ENCODE results near the gene USP53.
A peak's percentile ranks its signal among the peaks of the same experiment; 100 is the strongest.
"Not testable (repeated sequence)": the region's sequence is repeated elsewhere in the genome, so short reads cannot be mapped to it uniquely, and the experiment has no call there.

The USP53 gene

DNA sequence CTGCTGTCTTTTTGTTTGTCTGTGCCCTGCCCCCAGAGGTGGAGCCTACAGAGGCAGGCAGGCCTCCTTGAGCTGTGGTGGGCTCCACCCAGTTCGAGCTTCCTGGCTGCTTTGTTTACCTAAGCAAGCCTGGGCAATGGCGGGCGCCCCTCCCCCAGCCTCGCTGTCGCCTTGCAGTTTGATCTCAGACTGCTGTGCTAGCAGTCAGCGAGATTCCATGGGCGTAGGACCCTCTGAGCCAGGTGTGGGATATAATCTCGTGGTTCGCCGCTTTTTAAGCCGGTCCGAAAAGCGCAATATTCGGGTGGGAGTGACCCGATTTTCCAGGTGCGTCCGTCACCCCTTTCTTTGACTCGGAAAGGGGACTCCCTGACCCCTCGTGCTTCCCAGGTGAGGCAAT is 67.0 kb downstream of the USP53 start:
- DNase-seq, result not testable (repeated sequence)

- DNase-seq, result not testable (repeated sequence)
These were observed 67.4 kb downstream of the USP53 start for GRCh38 chr4:119279945-119280344.

- DNase-seq, result no peak
These were observed 68.9 kb downstream of the USP53 start for GRCh38 chr4:119281393-119281792.

DNA sequence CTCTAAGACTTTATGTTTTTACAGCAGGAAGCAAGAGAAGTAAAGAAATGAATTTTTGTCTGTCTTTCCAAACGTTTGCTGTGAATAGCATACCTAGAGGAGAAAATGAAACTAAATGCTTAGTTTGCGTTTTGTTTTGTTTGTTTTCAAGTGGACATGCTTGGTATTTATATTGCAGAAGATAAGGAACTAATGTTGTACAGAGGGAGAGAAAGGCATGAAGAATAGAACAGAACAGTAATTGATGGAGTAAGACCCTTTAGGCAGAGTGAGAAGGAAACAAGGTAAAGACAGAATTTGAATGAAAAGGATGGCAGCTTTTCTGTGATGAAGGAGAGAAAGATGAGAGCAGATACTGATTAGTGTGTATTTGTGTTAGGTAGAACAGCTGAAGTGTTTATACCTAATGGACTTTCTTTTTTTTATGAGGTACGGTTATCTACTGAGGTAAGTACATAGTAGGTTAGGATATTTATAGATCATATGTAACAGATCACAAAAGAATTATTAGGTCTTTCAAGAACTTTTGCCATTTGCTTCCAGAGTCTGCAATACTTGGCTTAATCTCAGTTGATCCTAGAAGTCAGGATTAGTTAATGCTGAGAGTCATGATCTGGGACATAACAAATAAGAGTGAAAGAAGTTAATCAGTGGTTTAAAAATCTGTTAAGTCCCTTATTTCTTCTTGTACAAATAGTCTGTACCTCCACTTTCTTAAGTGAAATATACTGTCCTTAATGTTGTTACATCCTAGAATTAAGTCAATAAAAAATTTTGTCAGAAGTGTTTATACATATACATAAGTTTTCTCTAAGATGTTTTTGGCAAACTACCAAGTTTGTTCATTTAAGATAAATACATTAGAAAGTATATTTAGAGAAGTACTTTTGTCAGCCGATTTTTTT is 72.6 kb downstream of the USP53 start:
- no peak for DNase-seq

GRCh38 chr4:119286377-119287002 is 74.0 kb downstream of the USP53 start:
- DNase-seq, result no peak

- DNase-seq, result no peak
These were observed 76.8 kb downstream of the USP53 start for GRCh38 chr4:119289313-119289712.

DNA sequence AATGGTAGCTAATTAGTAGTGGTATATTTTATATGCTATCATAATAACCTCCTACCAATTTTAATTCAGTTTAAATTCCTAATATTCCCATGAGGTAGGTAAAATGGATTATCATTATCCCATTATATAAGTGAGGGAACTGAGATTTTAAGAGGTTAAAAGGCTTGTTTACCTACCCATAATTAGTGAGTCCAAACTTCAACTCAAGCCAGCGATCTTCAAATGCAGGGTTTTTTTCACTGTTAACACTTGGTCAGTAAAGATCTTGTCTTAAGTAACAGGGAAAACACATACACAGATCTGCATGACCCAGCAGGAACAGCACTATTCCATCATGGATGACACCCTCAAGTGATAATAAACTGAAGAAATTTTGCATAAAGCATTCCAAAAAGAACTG is 78.1 kb downstream of the USP53 start:
- no peak for DNase-seq

- no peak for DNase-seq
These were observed 83.8 kb downstream of the USP53 start for GRCh38 chr4:119296356-119296755.

DNA sequence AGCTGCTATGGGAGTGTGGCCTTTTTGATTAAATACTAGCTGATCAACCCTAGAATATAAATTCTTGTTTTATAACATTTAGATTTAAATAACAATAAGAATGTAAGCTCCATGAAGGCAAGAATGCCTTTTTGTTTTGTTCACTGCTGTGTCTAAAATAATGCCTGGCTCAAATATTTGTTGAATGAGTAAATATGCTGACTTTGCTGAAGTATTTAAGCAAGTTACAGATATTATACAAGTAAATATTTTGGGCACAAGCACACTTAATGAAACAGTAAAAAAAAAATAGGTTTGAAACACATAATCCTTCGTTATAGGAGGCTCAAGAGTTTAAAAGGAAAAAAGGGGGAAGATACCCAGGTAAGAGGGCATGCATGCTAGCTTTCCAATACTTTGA is 85.3 kb downstream of the USP53 start:
- no peak for DNase-seq

- no peak for DNase-seq
These were observed 86.8 kb downstream of the USP53 start for GRCh38 chr4:119299260-119299671.

DNA sequence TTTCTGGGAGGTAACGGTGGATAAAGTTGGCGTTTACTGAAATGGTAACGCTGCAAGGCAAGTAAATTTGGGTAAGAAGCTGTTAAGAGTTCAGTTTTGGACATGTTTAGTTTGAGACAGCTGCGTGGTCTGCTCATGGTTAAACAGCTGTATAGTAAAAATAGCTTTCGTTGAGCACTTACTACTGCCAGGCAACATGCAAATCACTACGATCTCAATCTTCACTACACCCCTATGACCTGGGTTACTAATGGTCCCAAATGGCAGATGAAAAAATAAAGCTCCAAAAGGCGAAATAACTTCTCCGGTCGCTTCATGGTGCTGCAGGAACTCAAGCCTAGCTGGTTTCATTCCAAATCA is 87.2 kb downstream of the USP53 start:
- DNase-seq, result no peak

DNA sequence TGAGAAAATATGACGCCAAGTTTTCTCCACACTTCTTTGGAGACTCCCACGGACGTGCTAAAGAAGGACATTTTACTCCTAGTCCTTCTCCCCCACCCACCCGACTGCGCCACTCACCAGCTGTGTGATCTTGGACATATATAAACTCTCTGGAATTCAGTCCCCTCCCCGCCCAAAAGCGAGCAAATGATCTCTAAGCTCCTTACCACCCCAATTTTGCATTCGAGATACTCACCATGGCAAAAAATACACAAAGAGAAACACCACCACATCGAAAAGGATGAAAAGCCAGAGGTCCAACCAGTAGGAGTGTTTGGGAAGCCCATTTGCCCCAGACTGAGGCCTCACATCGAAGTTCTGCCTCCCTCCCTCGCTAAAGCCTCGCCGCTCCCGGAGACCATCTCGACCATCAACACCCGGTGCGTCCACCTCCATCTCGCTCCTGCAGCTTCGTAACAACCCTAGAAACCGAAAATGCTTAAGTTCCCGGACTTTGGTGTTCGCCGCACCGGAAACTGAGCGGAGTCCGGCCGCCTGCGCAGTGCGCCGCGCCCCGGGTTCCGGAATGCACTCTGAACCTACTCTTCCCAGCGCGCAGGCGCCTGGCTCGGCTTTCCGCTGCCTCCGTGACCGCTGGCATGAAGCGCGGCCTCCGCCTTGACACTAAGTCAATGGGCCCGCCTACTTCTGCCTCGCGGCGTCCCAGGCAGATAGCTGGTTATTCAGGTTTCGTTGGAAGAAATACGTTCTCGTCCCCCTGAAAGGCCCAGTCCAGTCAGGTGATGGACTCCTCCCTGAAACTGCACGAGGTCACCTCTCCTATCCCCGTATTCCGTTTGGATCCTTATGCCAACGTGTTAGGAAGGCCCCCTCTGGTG is 87.8 kb downstream of the USP53 start:
- DNase-seq, result no peak

DNA sequence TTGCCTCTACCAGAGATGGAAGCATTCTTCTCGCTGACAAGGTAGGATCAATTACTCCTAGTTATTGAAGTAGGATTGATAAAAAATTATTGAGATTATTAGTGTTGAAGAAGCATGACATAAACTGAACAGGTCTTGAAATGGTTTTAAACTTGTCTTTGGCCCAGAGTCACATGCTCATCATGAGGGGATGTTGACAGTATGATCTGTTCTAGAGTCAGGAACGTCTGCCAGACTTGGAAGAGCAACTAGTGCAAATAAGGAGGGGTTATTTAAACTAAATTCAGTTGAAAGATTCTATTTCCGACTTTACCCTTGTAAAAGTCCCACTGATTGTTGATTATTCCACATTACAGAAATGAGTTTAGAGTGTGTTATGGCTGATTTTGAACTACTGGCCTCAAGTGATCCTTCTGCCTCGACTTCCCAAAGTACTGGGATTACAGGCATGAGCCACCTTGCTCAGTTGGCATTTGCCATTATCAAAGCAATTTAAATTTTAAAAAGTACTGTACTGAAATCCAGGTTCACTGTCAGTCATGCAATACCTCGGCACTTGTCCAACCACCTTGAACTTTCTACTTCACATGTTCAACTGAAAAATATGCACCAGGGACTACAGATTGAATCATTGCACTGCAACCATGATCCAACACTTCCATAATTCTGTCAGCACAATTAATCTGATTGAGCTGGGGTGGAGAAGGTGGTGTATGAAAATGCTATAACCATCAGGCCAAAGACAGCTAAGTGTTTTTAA is 89.7 kb downstream of the USP53 start:
- DNase-seq, result no peak

- DNase-seq, result no peak
These were observed 91.2 kb downstream of the USP53 start for GRCh38 chr4:119303587-119304305.

GRCh38 chr4:119304431-119304830 is 91.9 kb downstream of the USP53 start:
- no peak for DNase-seq

GRCh38 chr4:119307606-119308005 is 95.1 kb downstream of the USP53 start:
- DNase-seq, result no peak

- DNase-seq, result no peak
These were observed 98.3 kb downstream of the USP53 start for GRCh38 chr4:119310826-119311225.

DNA sequence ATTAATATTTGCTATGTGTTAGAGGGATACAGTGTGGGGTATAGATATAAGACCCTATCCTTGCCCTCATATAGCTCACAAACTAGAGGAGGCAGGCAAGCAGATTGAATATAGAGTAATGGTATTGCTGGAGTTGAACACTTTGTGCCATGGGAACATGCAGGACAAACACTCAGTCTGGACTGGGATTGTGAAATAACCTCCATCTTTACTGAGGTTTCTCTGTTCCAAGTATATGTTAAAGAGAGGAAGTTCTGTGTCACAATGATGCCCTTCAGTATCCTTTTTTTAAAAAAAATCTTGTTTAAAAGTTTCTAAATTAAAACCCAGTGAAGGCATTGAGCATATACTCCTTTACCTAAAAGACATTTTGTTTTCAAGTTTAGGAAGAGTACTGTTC is 100.7 kb downstream of the USP53 start:
- no peak for DNase-seq

DNA sequence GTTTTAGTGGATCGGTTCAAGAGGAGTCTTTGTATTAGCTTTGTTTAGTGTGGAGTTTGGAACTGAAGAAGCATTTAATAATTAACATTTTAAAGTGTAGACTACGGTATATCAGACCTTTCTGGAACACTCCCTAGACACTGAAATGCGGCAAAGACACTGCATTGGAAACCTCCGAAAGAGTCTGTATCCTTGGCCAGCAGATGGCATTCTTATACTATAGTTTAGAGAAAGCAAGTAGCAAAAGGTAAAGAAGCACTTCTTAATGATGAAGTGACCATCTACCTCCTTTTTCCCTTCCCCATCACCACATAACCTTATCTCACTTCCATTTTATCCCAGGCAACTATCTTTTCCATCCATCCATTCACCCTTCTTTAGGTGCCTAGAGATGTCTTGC is 101.8 kb downstream of the USP53 start:
- DNase-seq, result peak; percentile 71

- no peak for DNase-seq
These were observed 102.5 kb downstream of the USP53 start for GRCh38 chr4:119315036-119315435.

DNA sequence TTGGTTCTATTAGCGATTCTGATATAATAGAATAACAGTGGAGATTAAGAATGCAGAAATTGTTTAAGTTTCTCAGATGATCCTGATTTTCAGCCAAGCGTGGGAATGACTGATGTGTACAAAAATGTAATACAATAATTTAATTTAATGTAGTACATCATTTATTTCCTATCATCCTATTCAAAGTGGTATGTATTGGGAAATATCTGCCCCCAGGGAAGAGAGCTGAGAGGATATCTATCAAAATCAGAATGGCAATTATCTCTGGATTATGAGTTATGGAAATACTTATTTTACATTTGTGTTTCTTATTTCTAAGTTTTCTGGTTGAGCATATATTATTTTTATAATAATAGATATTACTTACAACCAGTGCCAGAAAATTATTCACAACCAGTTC is 105.5 kb downstream of the USP53 start:
- DNase-seq, result no peak
